ENCODE data around the gene SLA2.
"Not testable (repeated sequence)": the region's sequence is repeated elsewhere in the genome, so short reads cannot be mapped to it uniquely, and the experiment has no call there.

Gene SLA2

GRCh38 chr20:36645353-36645752, 643 bp downstream of the SLA2 start:
- no peak for DNase-seq (ENCODE audit: low read depth)

- DNase-seq (ENCODE audit: low read depth) = no peak
These were observed 1.3 kb downstream of the SLA2 start for GRCh38 chr20:36644706-36645095.

GRCh38 chr20:36644032-36644705, 1.8 kb downstream of the SLA2 start:
- DNase-seq (ENCODE audit: low read depth) = peak; percentile 42

- no peak for DNase-seq (ENCODE audit: low read depth)
These were observed 3.9 kb downstream of the SLA2 start for GRCh38 chr20:36642136-36642535.

GRCh38 chr20:36641506-36641843, 4.5 kb downstream of the SLA2 start:
- DNase-seq (ENCODE audit: low read depth) = no peak

GRCh38 chr20:36638876-36639400, 7.1 kb downstream of the SLA2 start:
- DNase-seq (ENCODE audit: low read depth) = not testable (repeated sequence)

- no peak for DNase-seq (ENCODE audit: low read depth)
These were observed 11.7 kb downstream of the SLA2 start for GRCh38 chr20:36634342-36634741.

GRCh38 chr20:36633285-36633772, 12.7 kb downstream of the SLA2 start:
- no peak for DNase-seq (ENCODE audit: low read depth)

- DNase-seq (ENCODE audit: low read depth) = no peak
These were observed 13.3 kb downstream of the SLA2 start for GRCh38 chr20:36632487-36633284.

- no peak for DNase-seq (ENCODE audit: low read depth)
These were observed 13.9 kb downstream of the SLA2 start for GRCh38 chr20:36632147-36632486.

- no peak for DNase-seq (ENCODE audit: low read depth)
These were observed 14.3 kb downstream of the SLA2 start for GRCh38 chr20:36631646-36632045.

- DNase-seq (ENCODE audit: low read depth) = no peak
These were observed 16.0 kb downstream of the SLA2 start for GRCh38 chr20:36629719-36630681.

- DNase-seq (ENCODE audit: low read depth) = no peak
These were observed 17.9 kb downstream of the SLA2 start for GRCh38 chr20:36628076-36628475.

- no peak for DNase-seq (ENCODE audit: low read depth)
These were observed 21.1 kb downstream of the SLA2 start for GRCh38 chr20:36624944-36625324.

- DNase-seq (ENCODE audit: low read depth) = no peak
These were observed 21.7 kb downstream of the SLA2 start for GRCh38 chr20:36624068-36624943.

GRCh38 chr20:36623444-36623843, 22.6 kb downstream of the SLA2 start:
- DNase-seq (ENCODE audit: low read depth) = no peak

- no peak for DNase-seq (ENCODE audit: low read depth)
These were observed 25.1 kb downstream of the SLA2 start for GRCh38 chr20:36620917-36621316.

- no peak for DNase-seq (ENCODE audit: low read depth)
These were observed 31.0 kb downstream of the SLA2 start for GRCh38 chr20:36614781-36615557.

GRCh38 chr20:36613974-36614373, 32.0 kb downstream of the SLA2 start:
- DNase-seq (ENCODE audit: low read depth) = no peak

GRCh38 chr20:36611625-36612024, 34.4 kb downstream of the SLA2 start:
- DNase-seq (ENCODE audit: low read depth) = no peak

GRCh38 chr20:36608388-36608728, 37.6 kb downstream of the SLA2 start:
- DNase-seq (ENCODE audit: low read depth) = not testable (repeated sequence)
